Neural crest cell (in vitro differentiated cells): ENCODE data around the gene SNX33. TPM values are rescaled to one million over a fixed set of nuclear protein-coding genes. Genes with fewer than 3 reads are reported as not detected.

Experiments
- DNase-seq: peaks from one replicate; pipeline ENCODE4 v3.0.0; 2021; ENCODE audit warnings: low read depth, mixed read lengths, low spot score
- H3K27ac Mint-ChIP-seq: one replicate; pipeline ENCODE4 v1.8.0; 2021; ENCODE audit warnings: mild to moderate bottlenecking, mixed read lengths; ENCODE audit not compliant: unreplicated experiment
- H3K27me3 Mint-ChIP-seq: 2 replicates; pipeline ENCODE4 v1.8.0; 2021; ENCODE audit warnings: low read depth, mild to moderate bottlenecking, mixed read lengths
- H3K36me3 Mint-ChIP-seq: 2 replicates; pipeline ENCODE4 v1.8.0; 2021; ENCODE audit warnings: low read depth, mild to moderate bottlenecking, mixed read lengths
- H3K4me1 Mint-ChIP-seq: 2 replicates; pipeline ENCODE4 v1.8.0; 2021; ENCODE audit warnings: mixed read lengths
- H3K4me3 Mint-ChIP-seq: one replicate; pipeline ENCODE4 v1.8.0; 2021; ENCODE audit warnings: mild to moderate bottlenecking, mixed read lengths
- H3K9me3 Mint-ChIP-seq: 2 replicates; pipeline ENCODE4 v1.8.0; 2021; ENCODE audit warnings: mixed read lengths
- total RNA-seq: library from RNA; stranded (reverse); gene quantifications from 2 replicates; pipeline ENCODE4 v1.2.1, GENCODE V29; 2021
- TF ChIP-seq, protein P1 (sequence below): fragments of 200-600 bp; sonication (generic); conservative IDR thresholded peaks from 2 replicates; pipeline ENCODE4 v1.5.0; 2021; ENCODE audit warnings: antibody characterized with exemption, mild to moderate bottlenecking

The SNX33 gene
- total RNA-seq, 1 donor from 2014 or later, result 23.4 TPM

- H3K4me1 Mint-ChIP-seq, result no peaks in the 10 kb centered on the region
- no peaks in the 10 kb centered on the region for H3K9me3 Mint-ChIP-seq
- H3K36me3 Mint-ChIP-seq, result no peaks in the 10 kb centered on the region
- TF ChIP-seq, protein P1, sequence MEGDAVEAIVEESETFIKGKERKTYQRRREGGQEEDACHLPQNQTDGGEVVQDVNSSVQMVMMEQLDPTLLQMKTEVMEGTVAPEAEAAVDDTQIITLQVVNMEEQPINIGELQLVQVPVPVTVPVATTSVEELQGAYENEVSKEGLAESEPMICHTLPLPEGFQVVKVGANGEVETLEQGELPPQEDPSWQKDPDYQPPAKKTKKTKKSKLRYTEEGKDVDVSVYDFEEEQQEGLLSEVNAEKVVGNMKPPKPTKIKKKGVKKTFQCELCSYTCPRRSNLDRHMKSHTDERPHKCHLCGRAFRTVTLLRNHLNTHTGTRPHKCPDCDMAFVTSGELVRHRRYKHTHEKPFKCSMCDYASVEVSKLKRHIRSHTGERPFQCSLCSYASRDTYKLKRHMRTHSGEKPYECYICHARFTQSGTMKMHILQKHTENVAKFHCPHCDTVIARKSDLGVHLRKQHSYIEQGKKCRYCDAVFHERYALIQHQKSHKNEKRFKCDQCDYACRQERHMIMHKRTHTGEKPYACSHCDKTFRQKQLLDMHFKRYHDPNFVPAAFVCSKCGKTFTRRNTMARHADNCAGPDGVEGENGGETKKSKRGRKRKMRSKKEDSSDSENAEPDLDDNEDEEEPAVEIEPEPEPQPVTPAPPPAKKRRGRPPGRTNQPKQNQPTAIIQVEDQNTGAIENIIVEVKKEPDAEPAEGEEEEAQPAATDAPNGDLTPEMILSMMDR, result no peak
- peak overlapping the region; percentile 75 for H3K27ac Mint-ChIP-seq
- no peaks in the 10 kb centered on the region for H3K27me3 Mint-ChIP-seq
- DNase-seq, result no peak
- H3K4me3 Mint-ChIP-seq, result no peak overlapping the region
These were observed 13.5 kb downstream of the SNX33 start for GRCh38 chr15:75661100-75661755.

GRCh38 chr15:75661756-75662140, 14.0 kb downstream of the SNX33 start:
- Mint-ChIP-seq H3K27me3 (no peaks in the 10 kb centered on the region), H3K9me3 (no peaks in the 10 kb centered on the region), H3K4me1 (no peaks in the 10 kb centered on the region), H3K36me3 (no peaks in the 10 kb centered on the region), H3K27ac (peak overlapping the region; percentile 75), H3K4me3 (no peak overlapping the region)
- TF ChIP-seq, protein P1, result no peak
- no peak for DNase-seq

- TF ChIP-seq, protein P1, result no peak
- no peak for DNase-seq
- no peaks in the 10 kb centered on the region for H3K9me3 Mint-ChIP-seq
- H3K4me1 Mint-ChIP-seq, result no peaks in the 10 kb centered on the region
- no peak overlapping the region for H3K4me3 Mint-ChIP-seq
- H3K36me3 Mint-ChIP-seq, result no peaks in the 10 kb centered on the region
- no peaks in the 10 kb centered on the region for H3K27me3 Mint-ChIP-seq
- peak overlapping the region; percentile 57 for H3K27ac Mint-ChIP-seq
These were observed 15.3 kb downstream of the SNX33 start for GRCh38 chr15:75662823-75663519.

GRCh38 chr15:75663931-75664421, 16.3 kb downstream of the SNX33 start:
- no peak for DNase-seq
- Mint-ChIP-seq H3K36me3 (no peaks in the 10 kb centered on the region), H3K9me3 (no peaks in the 10 kb centered on the region), H3K4me1 (no peaks in the 10 kb centered on the region), H3K27ac (no peak overlapping the region), H3K27me3 (no peaks in the 10 kb centered on the region), H3K4me3 (no peak overlapping the region)
- TF ChIP-seq, protein P1, result no peak

DNA sequence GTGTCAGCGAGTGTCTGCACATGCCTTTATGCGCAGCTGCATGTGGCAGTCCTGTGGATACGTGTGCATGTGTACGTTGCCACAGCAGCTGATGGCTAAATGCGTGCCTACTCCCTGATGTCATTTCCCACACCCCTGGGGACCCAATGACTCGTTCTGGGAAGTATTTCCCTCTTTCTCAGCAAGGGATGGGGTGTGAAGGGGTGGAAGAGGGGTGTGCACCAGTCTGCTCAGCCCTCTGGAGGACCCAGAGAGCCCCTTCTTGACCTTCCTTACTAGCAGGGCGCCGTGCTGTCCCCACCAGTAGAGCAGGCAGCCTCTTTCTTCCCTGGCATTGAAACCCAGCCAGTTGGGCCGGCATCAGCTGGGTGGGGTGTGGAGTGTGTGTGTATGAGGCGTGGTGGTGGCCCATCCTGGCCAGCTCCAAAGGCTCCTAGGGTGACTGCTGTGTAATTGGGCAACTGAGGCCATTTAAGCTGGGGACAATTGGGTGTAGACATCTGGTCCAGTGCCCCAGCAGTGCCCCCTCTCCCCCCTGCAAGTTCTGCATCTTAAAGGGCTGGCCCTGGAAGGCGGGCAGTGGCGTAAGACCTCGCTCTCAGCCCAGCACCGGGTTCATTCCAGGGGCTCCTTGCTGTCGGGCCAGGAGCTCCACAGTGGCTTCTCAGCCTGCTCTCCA, 19.2 kb downstream of the SNX33 start:
- Mint-ChIP-seq H3K36me3 (no peaks in the 10 kb centered on the region), H3K9me3 (no peaks in the 10 kb centered on the region), H3K4me1 (no peaks in the 10 kb centered on the region), H3K27ac (no peak overlapping the region), H3K27me3 (no peaks in the 10 kb centered on the region), H3K4me3 (no peak overlapping the region)
- TF ChIP-seq, protein P1, result no peak
- DNase-seq, result no peak
